Fibroblast of skin of scalp (primary cell): ENCODE results near the gene SFXN3.
A peak's percentile ranks its signal among the peaks of the same experiment; 100 is the strongest.

ENCODE experiments used
- DNase-seq: peaks from one replicate; pipeline ENCODE4 v3.0.0-alpha.2; 2013

Gene SFXN3

DNA sequence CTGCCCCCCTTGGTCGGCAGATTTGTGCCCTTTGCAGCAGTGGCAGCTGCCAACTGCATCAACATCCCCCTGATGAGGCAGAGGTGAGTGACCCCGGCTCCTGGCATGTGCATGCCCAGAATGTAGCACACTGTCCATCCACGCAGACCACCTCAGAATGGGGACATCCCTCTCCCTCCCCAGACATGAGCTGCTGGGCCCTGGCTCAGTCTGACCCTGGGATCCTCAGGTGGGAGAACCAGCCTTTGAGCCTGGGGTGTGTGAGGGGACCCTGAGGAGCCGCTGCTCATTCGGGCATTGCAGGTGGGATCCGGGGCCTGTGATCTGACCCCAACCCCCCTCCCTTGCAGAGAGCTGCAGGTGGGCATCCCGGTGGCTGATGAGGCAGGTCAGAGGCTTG is 5.7 kb downstream of the SFXN3 start:
- no peak for DNase-seq

DNA sequence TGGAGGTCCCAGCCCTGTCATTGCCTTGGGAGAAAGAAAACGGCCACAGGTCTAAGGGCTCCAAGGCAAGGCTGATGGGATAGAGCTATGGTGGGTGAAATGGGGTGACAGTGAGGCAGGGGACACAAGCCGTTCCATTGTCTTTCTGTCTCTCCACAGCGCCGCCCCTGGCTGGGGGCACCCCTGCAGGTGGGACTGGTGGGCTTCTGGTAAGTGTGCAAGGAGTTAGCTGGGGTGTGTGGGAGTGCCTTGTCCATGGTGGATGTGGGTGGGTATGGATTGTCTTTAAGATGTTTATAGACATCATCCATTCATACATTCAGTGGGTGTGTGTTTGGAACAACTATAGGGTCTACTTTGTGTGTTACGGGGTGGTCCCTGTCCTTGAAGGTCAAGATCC is 7.5 kb downstream of the SFXN3 start:
- DNase-seq, result no peak

- DNase-seq, result no peak
These were observed 9.0 kb downstream of the SFXN3 start for GRCh38 chr10:101040061-101040460.

DNA sequence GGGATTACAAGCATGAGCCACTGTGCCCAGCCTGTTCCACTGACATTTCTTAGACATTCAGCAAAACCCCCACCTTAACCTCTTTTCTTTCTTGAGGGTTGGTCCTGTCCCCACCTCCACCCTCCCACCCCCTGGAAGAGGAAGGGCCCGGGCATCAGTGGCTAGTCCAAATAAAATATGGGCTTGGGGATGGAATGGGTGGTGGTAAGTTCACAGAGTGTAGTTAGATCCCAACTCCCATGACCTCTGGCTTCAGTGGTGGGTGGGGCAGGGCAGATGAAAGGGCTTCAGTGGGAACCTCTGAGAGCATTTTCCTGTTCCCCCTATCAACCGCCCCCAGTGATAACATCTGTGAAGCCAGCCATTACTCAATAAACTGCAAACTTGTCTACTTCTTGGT is 9.8 kb downstream of the SFXN3 start:
- no peak for DNase-seq

- DNase-seq, result peak; percentile 86
These were observed 10.3 kb downstream of the SFXN3 start for GRCh38 chr10:101041252-101041761.

DNA sequence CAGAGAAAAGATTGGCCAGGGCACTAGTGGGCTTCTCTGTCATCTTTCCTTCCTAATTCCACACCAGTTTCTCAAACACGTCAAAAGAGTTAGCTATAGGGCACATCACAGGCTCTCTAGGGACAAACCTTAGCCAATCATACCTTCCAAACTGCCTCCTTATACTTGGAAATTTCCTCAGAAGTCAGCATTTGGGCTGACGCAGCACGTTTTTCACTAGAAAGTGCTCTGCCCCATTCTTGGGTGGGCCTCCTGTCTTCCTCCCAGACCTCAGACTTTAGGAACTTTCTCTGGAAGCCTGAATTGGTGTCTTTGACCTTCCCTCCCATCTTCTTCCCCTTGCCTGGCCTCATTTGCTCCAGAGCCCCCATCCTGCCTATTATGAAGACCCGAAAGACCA is 11.1 kb downstream of the SFXN3 start:
- DNase-seq, result no peak

DNA sequence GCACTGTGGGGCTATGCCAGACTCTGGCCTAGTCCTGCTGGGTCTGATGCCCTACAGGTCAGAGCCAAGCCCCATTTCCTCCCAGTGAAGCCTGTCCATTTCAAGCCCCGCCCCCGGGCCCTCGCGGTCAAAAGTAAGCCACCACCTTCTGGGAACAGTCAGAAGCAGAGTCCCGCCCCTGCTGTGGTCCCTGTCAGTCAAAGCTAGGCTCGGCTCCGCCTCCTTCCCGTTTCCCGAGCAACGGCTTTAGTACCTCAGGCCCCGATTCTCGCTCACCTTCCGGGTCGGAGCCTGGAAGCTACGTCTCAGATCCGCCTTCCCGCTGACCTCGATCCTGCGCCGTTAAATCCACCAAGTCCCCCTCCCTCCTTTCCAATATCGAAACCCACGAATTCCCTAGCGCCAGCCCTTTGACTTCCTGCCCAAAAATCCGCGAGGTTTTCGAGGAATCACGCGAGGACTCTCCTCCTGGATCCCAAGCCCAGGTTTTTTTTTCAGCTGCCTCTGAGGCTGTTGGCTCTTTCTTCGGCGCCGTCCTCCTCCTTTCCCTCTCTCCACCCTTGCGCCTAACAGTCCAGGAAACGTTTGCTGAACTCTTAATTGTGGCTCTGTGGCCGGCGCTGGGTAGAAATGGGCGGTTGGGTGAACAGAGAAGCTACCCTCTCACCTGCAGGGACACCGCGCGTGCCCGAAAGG is 11.8 kb downstream of the SFXN3 start:
- DNase-seq, result peak; percentile 94

- DNase-seq, result no peak
These were observed 12.3 kb downstream of the SFXN3 start for GRCh38 chr10:101043363-101043707.

DNA sequence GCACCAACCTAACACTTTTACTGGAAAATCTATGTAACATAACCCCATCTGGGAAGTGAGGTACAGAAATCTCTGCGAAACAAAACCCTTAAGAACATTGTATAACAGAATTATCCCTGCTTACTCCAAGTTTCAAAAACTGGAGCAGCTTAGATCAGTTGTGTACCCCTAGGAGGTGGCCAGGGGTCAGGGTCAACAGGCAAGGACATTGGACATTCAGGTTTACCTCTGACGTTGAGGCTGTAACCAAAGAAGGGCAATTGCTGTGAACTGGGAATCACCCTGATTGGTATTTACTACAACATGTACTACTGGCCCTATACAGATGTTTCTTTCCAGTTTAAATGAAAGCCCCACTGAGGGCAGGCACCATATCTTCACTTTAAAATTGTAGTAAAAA is 13.1 kb downstream of the SFXN3 start:
- no peak for DNase-seq

DNA sequence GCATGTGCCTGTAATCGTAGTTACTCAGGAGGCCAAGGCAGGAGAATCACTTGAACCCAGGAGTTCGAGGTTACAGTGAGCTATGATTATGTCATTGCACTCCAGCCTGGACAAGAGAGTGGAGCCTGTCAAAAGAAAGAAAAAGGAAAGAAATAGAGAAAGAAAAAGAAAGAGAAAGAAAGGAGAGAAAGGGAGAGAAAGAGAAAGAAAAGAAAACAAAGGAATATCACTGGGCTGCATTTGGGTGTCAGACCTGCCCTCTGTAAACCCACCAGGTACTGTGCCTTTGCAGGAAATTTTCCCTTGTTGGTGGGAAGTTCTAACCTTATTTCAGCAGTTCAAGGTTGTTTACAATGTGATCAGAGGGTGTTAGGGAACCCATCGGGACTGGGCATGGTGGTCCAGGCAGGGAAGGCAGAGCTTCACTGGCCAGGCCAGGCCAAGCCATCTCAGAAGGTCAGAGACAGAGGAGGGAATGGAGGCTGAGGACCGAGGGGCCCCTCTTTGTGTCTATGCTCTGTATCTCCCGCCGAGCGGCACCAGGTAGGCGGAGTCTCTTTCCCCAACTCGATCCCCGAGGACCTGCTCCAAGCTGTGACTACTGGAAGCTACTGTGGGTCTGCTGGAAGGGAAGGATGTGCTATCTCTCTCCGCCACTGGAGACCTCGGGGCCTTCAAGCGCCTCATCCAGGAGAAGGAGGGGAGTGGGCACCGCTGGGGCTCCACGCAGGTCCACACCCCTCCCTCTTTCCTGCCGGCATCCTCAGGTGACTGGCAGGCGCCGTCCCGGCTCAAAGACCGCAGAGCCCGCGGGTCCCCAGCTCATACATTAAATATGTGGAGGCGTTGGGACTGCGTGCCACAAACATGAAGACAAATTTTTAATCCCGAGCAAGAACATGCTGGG is 15.6 kb downstream of the SFXN3 start:
- no peak for DNase-seq

- no peak for DNase-seq
These were observed 16.2 kb downstream of the SFXN3 start for GRCh38 chr10:101047268-101047667.

DNA sequence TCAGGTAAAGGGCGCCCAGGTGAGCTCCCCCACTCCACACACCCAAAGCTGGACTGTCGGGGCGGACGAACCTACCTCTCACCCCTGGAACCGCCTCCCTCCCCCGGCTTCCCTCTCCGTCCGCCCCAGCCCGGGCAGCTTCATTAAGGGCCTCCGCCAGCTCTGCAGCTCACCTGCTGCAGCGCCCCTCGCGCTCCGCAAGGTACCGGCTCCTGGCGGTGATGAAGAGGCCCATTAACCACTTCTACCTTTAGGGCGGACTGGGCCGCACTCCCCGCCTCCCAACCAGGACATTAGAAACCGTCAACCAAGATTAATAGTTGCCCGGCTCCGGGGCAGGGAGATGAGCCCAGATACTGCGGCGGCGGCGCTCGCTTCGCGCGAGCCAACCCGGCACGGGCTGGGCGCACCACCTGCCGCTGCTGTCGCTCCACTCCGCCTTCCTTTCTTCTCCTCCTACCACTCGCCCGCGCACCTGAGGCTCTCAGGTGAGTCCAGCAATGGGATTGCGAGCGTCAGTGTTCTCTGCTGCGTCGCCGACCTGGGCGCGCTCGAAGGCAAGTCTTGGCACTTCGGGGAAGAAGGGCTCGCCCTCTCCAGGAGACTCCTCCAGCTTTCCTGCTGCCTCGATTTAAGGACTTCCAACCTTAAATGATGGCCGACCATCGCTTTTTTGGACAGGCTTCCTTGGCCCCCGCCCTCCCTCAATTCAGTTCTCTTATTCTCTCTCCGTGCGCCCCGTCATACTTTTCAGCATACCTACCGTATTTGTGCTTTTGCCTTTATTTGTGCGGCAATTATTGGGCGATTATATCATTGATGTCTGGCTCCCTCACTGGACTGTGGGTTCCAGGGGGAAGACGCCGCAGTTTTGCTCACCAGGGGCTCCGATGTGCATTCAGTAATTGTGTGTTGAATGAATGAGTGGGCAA is 17.2 kb downstream of the SFXN3 start:
- DNase-seq, result no peak

DNA sequence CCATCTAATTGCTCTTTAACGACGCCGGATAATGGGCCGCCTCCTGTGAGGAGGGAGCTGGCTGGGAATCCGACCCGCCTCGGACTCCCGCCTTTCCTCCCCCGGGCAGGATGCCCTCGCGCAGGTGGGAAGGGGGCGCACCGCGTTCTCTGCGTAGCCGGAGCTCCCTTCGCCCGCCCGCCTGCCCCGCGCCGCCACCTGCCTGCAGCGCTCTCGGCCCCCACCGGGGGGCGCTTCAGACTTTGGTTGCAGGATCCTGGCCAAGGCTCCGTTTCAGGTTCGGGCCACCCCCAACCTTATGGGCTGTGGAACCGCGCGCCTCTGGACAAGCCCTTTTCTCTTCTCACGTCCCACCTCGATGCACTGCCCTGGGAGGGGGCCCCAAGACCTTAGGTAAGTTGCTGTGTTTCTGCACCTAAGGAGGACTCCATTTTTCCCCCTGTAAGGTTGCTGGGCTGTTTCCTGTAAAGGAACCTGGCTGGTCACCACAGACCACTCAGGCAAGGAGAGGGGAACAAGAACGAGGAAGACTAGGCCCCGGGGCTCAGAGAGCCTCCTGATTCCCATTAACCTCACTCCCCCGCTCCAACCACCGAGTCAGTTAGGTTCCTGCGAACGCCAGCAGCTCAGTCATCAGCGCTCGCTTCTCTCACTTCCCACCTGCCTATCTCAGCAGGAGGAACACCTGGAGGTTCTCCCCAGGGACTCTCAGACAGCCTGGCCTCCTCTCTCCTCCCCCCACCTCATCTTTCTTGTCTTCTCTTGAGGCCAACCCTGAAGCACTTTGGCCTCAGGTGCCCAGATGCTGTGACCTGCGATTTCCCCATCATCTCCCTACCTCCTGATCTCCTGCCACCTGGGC is 19.4 kb downstream of the SFXN3 start:
- peak; percentile 42 for DNase-seq

DNA sequence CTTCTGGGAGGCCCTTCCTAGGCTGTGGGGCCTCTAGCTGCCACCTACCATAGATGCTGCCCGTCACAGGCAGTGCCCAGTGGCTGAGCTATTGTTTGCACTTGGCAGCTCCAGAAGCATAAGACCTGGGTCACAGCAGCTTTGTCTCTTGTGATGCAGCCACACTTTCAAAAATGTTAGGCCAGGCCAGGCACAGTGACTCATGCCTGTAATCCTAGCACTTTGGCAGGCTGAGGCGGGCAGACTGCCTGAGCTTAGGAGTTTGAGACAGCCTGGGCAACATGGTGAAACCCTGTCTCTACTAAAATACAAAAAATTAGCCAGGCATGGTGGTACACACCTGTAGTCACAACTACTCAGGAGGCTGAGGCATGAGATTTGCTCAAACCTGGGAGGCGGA is 21.3 kb downstream of the SFXN3 start:
- peak; percentile 58 for DNase-seq

- peak; percentile 63 for DNase-seq
These were observed 22.5 kb downstream of the SFXN3 start for GRCh38 chr10:101053516-101053915.

DNA sequence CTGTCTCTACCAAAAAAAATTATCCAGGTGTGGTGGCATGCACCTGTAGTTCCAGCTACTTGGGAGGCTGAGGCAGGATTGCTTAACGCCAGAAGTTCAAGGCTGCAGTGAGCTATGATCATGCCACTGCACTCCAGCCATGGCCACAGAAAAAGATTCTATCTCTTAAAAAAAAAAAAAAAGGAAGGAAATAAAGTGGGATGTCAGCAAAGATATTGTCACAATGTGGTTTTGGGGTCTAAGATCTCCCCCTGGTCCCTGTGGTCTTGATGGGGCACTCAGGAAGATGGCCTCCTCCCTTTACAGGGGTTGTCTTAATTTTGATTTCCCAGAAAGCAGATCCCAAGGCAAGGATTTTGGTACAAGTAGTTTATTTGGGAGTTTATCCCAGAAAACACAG is 23.3 kb downstream of the SFXN3 start:
- no peak for DNase-seq

- no peak for DNase-seq
These were observed 23.8 kb downstream of the SFXN3 start for GRCh38 chr10:101054876-101055275.

GRCh38 chr10:101055411-101055810 is 24.4 kb downstream of the SFXN3 start:
- DNase-seq, result no peak

DNA sequence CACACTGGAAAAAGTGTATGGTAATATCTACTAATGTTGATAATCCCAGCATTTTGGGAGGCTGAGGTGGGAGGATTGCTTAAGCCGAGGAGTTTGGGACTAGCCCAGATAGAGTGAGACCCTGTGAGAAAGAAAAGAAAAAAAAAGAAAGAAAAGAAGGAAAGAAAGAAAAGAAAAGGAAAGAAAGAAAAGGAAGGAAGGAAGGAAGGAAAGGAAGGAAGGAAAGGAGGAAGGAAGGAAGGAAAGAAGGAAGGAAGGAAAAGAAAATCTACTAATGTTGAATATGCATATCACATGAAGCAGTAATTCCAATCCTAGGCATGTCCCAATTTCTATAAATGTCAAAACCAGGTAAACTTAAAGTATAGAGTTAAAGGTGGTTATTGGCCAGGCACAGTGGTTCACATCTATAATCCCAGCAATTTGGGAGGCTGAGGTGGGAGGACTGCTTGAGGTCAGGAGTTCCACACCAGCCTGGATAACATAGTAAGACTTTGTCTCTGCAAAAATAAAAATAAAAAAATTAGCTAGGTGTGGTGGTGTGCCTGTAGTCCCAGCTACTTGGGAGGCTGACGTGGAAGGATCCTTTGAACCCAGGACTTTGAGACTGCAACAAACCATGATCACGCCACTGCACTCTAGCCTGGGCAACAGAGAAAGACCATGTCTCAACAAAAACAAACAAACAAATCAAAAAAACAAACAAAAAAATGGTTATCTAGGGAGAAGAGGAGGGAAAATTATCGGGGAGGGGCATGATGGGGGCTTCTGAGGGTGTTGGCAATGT is 25.5 kb downstream of the SFXN3 start:
- no peak for DNase-seq

DNA sequence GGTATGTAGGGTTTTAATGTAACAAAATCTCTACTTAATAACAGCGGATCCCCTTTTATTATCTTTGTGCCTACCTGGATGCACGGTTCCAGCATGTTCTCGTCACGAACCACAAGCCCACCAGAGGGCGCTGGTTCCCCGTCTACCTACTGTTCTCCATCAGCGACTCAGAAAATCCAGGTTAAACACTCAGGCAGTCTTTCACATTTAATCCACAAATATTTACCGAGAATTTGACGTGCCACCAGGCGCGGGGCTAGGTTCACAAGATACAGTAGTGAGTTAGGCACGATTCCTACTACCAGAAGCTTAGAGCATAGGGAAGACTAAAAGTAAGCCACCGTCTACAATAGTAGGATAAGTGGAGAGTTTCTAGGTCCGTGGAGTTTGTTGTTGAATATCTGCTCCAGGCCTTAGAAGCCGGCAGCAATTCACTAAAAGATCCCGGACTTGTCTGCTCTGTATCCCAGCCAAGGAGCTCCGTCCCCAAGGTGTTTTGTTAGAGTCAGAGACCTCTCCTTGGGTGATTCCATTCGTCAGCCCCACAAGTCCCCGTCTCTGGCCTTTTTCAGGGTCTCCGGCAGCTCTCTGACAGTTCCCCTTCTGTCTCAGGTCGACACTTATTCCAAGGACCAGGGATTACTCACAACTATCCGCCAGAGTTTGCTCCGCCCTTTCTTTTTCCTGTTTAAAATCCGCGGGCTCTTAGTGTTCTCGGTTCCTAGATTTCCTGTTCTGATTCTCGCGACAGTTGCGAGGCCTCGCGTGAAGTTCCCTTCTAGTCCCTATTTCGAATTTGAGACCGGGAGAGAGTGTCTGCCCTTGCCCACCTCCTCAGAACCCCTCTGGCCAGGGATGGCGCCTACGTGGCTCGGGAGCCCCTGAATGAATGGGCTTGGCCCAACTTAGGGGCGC is 29.3 kb downstream of the SFXN3 start:
- peak; percentile 96 for DNase-seq
